Trophoblast cell (in vitro differentiated cells and primary cell): ENCODE measurements around the gene EXOC4.

ENCODE experiments used
- DNase-seq, 2 donors: peaks; one replicate each; pipeline ENCODE4 v3.0.0-alpha.2; 2016
- H2AFZ ChIP-seq: 2 replicates; pipeline ENCODE4 v1.6.1; 2013; ENCODE audit warnings: low read length, moderate library complexity, mild to moderate bottlenecking; ENCODE audit not compliant: insufficient read depth, poor library complexity
- H2AK5ac ChIP-seq: 2 replicates; pipeline ENCODE4 v1.6.1; 2013; ENCODE audit warnings: mild to moderate bottlenecking, low read length
- H2BK120ac ChIP-seq: 2 replicates; pipeline ENCODE4 v1.6.1; 2013; ENCODE audit warnings: low read length, mild to moderate bottlenecking, moderate library complexity; ENCODE audit not compliant: insufficient read depth, poor library complexity
- H2BK12ac ChIP-seq: 2 replicates; pipeline ENCODE4 v1.6.1; 2013; ENCODE audit warnings: mild to moderate bottlenecking, low read length, moderate library complexity
- H2BK5ac ChIP-seq: 2 replicates; pipeline ENCODE4 v1.6.1; 2013; ENCODE audit warnings: low read length, low read depth, moderate library complexity, mild to moderate bottlenecking; ENCODE audit not compliant: poor library complexity
- H3K14ac ChIP-seq: 2 replicates; pipeline ENCODE4 v1.6.1; 2013; ENCODE audit warnings: mild to moderate bottlenecking, low read length
- H3K18ac ChIP-seq: 2 replicates; pipeline ENCODE4 v1.6.1; 2013; ENCODE audit warnings: mild to moderate bottlenecking, low read length
- H3K23ac ChIP-seq: 2 replicates; pipeline ENCODE4 v1.6.1; 2013; ENCODE audit warnings: low read length
- H3K27ac ChIP-seq: 2 replicates; pipeline ENCODE4 v1.5.1; 2013; ENCODE audit warnings: low read depth, mild to moderate bottlenecking, inconsistent platforms, low read length, moderate library complexity
- H3K27me3 ChIP-seq: 2 replicates; pipeline ENCODE4 v1.6.1; 2013; ENCODE audit warnings: inconsistent platforms, mild to moderate bottlenecking, low read length, moderate library complexity; ENCODE audit not compliant: insufficient read depth
- H3K36me3 ChIP-seq, 2 experiments: 1 replicate in 1 of 2; 2 replicates in 1 of 2; pipeline ENCODE4 v1.6.1; 2013; ENCODE audit warnings: low read length in 2 of 2, mild to moderate bottlenecking in 2 of 2, moderate library complexity in 1 of 2; ENCODE audit not compliant: insufficient read depth in 2 of 2, control insufficient read depth in 1 of 2
- H3K4ac ChIP-seq: 2 replicates; pipeline ENCODE4 v1.6.1; 2013; ENCODE audit warnings: low read depth, mild to moderate bottlenecking, low read length, moderate library complexity
- H3K4me1 ChIP-seq, 2 experiments: 1 replicate in 1 of 2; 2 replicates in 1 of 2; pipeline ENCODE4 v1.6.1; 2013; ENCODE audit warnings: low read length in 2 of 2, mild to moderate bottlenecking in 2 of 2, moderate library complexity in 1 of 2; ENCODE audit not compliant: insufficient read depth in 2 of 2, control insufficient read depth in 1 of 2
- H3K4me2 ChIP-seq: 2 replicates; pipeline ENCODE4 v1.6.1; 2013; ENCODE audit warnings: inconsistent platforms, mild to moderate bottlenecking, low read length, moderate library complexity
- H3K4me3 ChIP-seq: 2 replicates; pipeline ENCODE4 v1.5.1; 2013; ENCODE audit warnings: mild to moderate bottlenecking, low read depth, low read length, inconsistent platforms
- H3K79me1 ChIP-seq: one replicate; pipeline ENCODE4 v1.6.1; 2013; ENCODE audit warnings: low read length
- H3K79me2 ChIP-seq: 2 replicates; pipeline ENCODE4 v1.6.1; 2013; ENCODE audit warnings: low read length, mild to moderate bottlenecking; ENCODE audit not compliant: control insufficient read depth, insufficient read depth, poor library complexity
- H3K9ac ChIP-seq: 2 replicates; pipeline ENCODE4 v1.6.1; 2013; ENCODE audit warnings: mild to moderate bottlenecking, low read length
- H3K9me3 ChIP-seq: 2 replicates; pipeline ENCODE4 v1.6.1; 2013; ENCODE audit warnings: low read depth, mild to moderate bottlenecking, control low read depth, inconsistent platforms, low read length; ENCODE audit not compliant: insufficient read depth
- H4K12ac ChIP-seq: 2 replicates; pipeline ENCODE4 v1.6.1; 2013; ENCODE audit warnings: low read depth, mild to moderate bottlenecking, low read length, moderate library complexity
- H4K8ac ChIP-seq: 2 replicates; pipeline ENCODE4 v1.6.1; 2013; ENCODE audit warnings: low read depth, mild to moderate bottlenecking, low read length, moderate library complexity
- H4K91ac ChIP-seq: one replicate; pipeline ENCODE4 v1.6.1; 2013; ENCODE audit warnings: low read depth, mild to moderate bottlenecking, low read length, moderate library complexity
- WGBS: extraction: QIAGEN DNeasy Blood & Tissue Kit; methylation state at CpG from one replicate; pipeline ENCODE4 v1.1.7; 2013; ENCODE audit warnings: missing lambda C conversion rate; ENCODE audit not compliant: insufficient read length, insufficient coverage; ENCODE audit errors: extremely low coverage; 5-methylcytosine and 5-hydroxymethylcytosine counted together

EXOC4 gene

GRCh38 chr7:134009314-134010110 lies 756.6 kb downstream of the EXOC4 start:
- WGBS = no CpG with 5 or more reads among the region's 4 CpGs
- Histone ChIP-seq H2AK5ac (no peak overlapping the region), H3K79me1 (no peaks in the 10 kb centered on the region)

DNA sequence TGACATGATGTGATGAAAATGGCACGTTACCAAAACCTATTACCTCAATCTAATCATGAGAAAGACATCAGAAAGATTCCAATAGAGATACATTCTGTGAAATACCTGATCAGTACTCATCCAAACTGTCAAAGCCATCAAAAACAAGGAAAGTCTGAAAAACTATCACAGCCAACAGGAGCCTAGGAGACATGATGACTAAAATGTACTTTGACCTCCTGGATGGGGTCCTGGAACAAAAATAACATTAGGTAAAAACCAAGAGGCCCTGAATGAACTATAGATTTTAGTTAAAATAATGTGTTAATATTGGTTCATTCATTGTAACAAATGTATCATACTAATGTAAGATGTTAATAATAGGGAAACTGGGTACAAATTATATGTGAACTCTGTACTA lies 760.4 kb downstream of the EXOC4 start:
- no peaks in the 10 kb centered on the region for H3K79me2 ChIP-seq
- no peak overlapping the region for H3K4me3 ChIP-seq
- H3K9ac ChIP-seq = no peak overlapping the region
- H3K9me3 ChIP-seq = no peaks in the 10 kb centered on the region
- no peaks in the 10 kb centered on the region for H3K36me3 ChIP-seq
- H2BK12ac ChIP-seq = no peak overlapping the region
- H2AFZ ChIP-seq = no peak overlapping the region
- no peak overlapping the region for H3K18ac ChIP-seq
- H3K27me3 ChIP-seq = no peaks in the 10 kb centered on the region
- H3K4ac ChIP-seq = no peak overlapping the region
- no peak overlapping the region for H4K8ac ChIP-seq
- WGBS = no CpG with 5 or more reads among the region's 1 CpG
- no peak overlapping the region for H3K27ac ChIP-seq
- H3K14ac ChIP-seq = no peak overlapping the region
- DNase-seq = no peak
- no peaks in the 10 kb centered on the region for H3K79me1 ChIP-seq
- H3K4me1 ChIP-seq = no peaks in the 10 kb centered on the region
- no peak overlapping the region for H2BK5ac ChIP-seq
- H2BK120ac ChIP-seq = no peak overlapping the region
- no peak overlapping the region for H3K4me2 ChIP-seq
- H2AK5ac ChIP-seq = no peak overlapping the region
- no peak overlapping the region for H4K12ac ChIP-seq
- no peak overlapping the region for H4K91ac ChIP-seq
- no peak overlapping the region for H3K23ac ChIP-seq

More at GRCh38 chr7:134009314-134010110, 756.6 kb downstream of the EXOC4 start:
- DNase-seq = no peak
- no peak overlapping the region for H3K27ac ChIP-seq
- H3K36me3 ChIP-seq = peaks cover 0 to 2% of the 10 kb centered on the region in 2 experiments
- no peaks in the 10 kb centered on the region for H3K9me3 ChIP-seq
- no peak overlapping the region for H3K14ac ChIP-seq
- H3K4me1 ChIP-seq = no peaks in the 10 kb centered on the region
- H2BK5ac ChIP-seq = no peak overlapping the region
- no peak overlapping the region for H3K9ac ChIP-seq
- H4K12ac ChIP-seq = no peak overlapping the region
- H3K18ac ChIP-seq = no peak overlapping the region
- H2AFZ ChIP-seq = no peak overlapping the region
- H3K79me2 ChIP-seq = no peaks in the 10 kb centered on the region
- no peak overlapping the region for H4K91ac ChIP-seq
- no peak overlapping the region for H3K4me2 ChIP-seq
- H3K27me3 ChIP-seq = no peaks in the 10 kb centered on the region
- H2BK120ac ChIP-seq = no peak overlapping the region
- H3K23ac ChIP-seq = no peak overlapping the region
- H2BK12ac ChIP-seq = no peak overlapping the region
- H4K8ac ChIP-seq = no peak overlapping the region
- H3K4ac ChIP-seq = no peak overlapping the region
- no peak overlapping the region for H3K4me3 ChIP-seq

GRCh38 chr7:134014935-134015334 lies 762.1 kb downstream of the EXOC4 start:
- Histone ChIP-seq H3K27ac (no peak overlapping the region), H2AFZ (no peak overlapping the region), H4K8ac (no peak overlapping the region), H3K9ac (no peak overlapping the region), H4K91ac (no peak overlapping the region), H3K79me2 (no peaks in the 10 kb centered on the region), H2BK5ac (no peak overlapping the region), H3K4me3 (no peak overlapping the region), H3K23ac (no peak overlapping the region), H3K14ac (no peak overlapping the region), H3K18ac (no peak overlapping the region), H3K4me1 (no peaks in the 10 kb centered on the region), H3K4ac (no peak overlapping the region), H3K9me3 (no peaks in the 10 kb centered on the region), H2AK5ac (no peak overlapping the region), H3K36me3 (no peaks in the 10 kb centered on the region), H3K27me3 (no peaks in the 10 kb centered on the region), H3K79me1 (no peaks in the 10 kb centered on the region), H3K4me2 (no peak overlapping the region), H2BK120ac (no peak overlapping the region), H2BK12ac (no peak overlapping the region), H4K12ac (no peak overlapping the region)
- WGBS = no CpG with 5 or more reads among the region's 3 CpGs
- no peak for DNase-seq

- Histone ChIP-seq H3K4ac (no peak overlapping the region), H3K14ac (no peak overlapping the region), H4K91ac (no peak overlapping the region), H3K4me1 (no peaks in the 10 kb centered on the region), H3K23ac (no peak overlapping the region), H2AK5ac (no peak overlapping the region), H3K27ac (no peak overlapping the region), H3K4me3 (no peak overlapping the region), H2BK5ac (no peak overlapping the region), H3K36me3 (no peaks in the 10 kb centered on the region), H3K27me3 (no peaks in the 10 kb centered on the region), H3K9me3 (no peaks in the 10 kb centered on the region), H3K9ac (no peak overlapping the region), H4K12ac (no peak overlapping the region), H2AFZ (no peak overlapping the region), H2BK12ac (no peak overlapping the region), H3K18ac (no peak overlapping the region), H3K79me1 (no peaks in the 10 kb centered on the region), H4K8ac (no peak overlapping the region), H3K4me2 (no peak overlapping the region), H2BK120ac (no peak overlapping the region), H3K79me2 (no peaks in the 10 kb centered on the region)
- WGBS = no CpG with 5 or more reads among the region's 4 CpGs
- peak; percentile 3 to 47 for DNase-seq
Measured at GRCh38 chr7:134016223-134016941, 763.5 kb downstream of the EXOC4 start.
